ENCODE results near the gene CRIP2. TPM values are rescaled to one million over a fixed set of nuclear protein-coding genes. Genes with fewer than 3 reads are reported as not detected.
A peak's percentile ranks its signal among the peaks of the same experiment; 100 is the strongest.

Gene CRIP2
- total and polyA plus RNA-seq, 2 donors (not counting 3 experiments of a cell fraction or from before 2014, with no cell fraction given), result 322 to 954 TPM

DNA sequence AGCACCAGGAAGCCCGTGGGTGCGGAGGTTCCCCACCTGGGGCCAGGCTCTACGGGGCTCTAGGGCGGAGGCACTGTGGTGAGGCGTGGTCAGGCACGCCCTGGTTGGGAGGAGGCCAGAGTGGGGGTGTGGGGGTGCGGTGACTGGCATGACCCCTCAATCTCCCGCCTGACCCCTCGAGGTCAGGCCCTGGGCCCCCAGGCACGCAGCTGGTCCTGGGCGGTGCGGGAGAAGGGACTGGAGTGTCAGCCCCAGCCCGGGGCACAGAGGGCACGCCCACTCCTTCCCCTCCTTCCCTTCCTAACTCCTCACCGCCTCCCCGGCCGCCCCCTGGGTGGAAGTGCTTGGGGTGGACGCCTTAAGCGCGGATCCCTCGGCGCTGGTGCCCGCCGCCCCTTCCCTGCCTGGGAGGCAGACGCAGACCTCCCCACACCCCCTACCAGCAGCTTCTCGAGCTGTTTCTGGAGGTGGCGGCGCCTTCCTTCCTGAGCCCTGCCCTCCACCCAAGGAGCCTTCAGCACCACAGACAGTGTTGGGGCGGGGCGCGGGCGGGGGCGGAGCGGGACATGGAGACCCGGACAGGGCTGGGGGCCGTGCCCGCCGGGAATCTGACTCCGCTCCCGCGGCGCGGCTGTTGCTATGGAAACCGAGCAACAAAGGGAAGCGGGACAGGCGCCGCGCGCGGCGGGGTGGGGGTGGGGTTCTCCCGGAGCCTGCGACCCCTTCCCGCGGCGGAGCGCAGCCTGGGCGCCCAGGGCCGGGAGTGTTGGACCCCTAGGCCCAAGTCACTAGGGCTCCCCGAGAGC lies 741 bp upstream of the CRIP2 start:
- H3K9me1 ChIP-seq (replicated peaks; ENCODE audit: control insufficient read depth, extremely low read depth, insufficient read depth, low read length), result no peaks in the 10 kb centered on the region
- H3K27me3 ChIP-seq (ENCODE audit: control insufficient read depth in 2 of 2, insufficient read depth in 2 of 2, low read length in 2 of 2), result no peaks in the 10 kb centered on the region
- intact Hi-C loops (cut with micrococcal nuclease), result loop anchor here (1.0 to 2.0 kb wide), 5 partner anchors 8 to 277 kb away; partner anchors contain the start of gene TEX22
- peak overlapping the region; percentile 42 for H2AFZ ChIP-seq (ENCODE audit: low read depth, low read length)
- H3K9me3 ChIP-seq (replicated peaks; ENCODE audit: control insufficient read depth, insufficient read depth, low read length), result no peaks in the 10 kb centered on the region
- FAIRE-seq (peak; percentile 74), DNase-seq (ENCODE audit: low read depth, low spot score) (peak; percentile 91)
- peak overlapping the region; percentile 52 for H3K4me2 ChIP-seq (ENCODE audit: insufficient read depth, low read length)
- H3K27ac ChIP-seq (ENCODE audit: insufficient read depth, low read depth, low read length), result peak overlapping the region; percentile 90
- peak overlapping the region; percentile 88 for H3K9ac ChIP-seq (replicated peaks; ENCODE audit: extremely low read depth, insufficient read depth, low read length)
- peaks cover 10% of the 10 kb centered on the region for H3K79me2 ChIP-seq (ENCODE audit: control insufficient read depth, insufficient read depth, low read length)
- ChIA-PET CTCF (interaction anchor here (1.1 to 1.5 kb wide), 2 partner anchors 16 to 25 kb away, joined by 4 to 9 read pairs; no protein-coding TSS in a partner anchor), POLR2A (no interaction called here)
- BruUV-seq (replicated peaks), result no TSS peak
- H3K36me3 ChIP-seq (ENCODE audit: control insufficient read depth in 2 of 2, extremely low read depth in 1 of 2, insufficient read depth in 2 of 2, low read length in 2 of 2), result peaks cover 3 to 9% of the 10 kb centered on the region in 2 experiments
- no peaks in the 10 kb centered on the region for H4K20me1 ChIP-seq (replicated peaks; ENCODE audit: control insufficient read depth, extremely low read depth, insufficient read depth, low read length)
- H3K4me3 ChIP-seq (replicated peaks in 1 of 3; ENCODE audit: insufficient read depth in 1 of 3, low read depth in 1 of 3, low read length in 3 of 3), result peak overlapping the region; percentile 21 to 93 (median 34)
- TF ChIP-seq FOS (IDR thresholded peaks at IDR 0.05; ENCODE audit: borderline replicate concordance, insufficient read depth, low read length), result no peak
- TF ChIP-seq GATA2 (IDR thresholded peaks at IDR 0.05; ENCODE audit: insufficient read depth, insufficient read length, low read depth, low read length), result no peak
- TF ChIP-seq, protein P1, sequence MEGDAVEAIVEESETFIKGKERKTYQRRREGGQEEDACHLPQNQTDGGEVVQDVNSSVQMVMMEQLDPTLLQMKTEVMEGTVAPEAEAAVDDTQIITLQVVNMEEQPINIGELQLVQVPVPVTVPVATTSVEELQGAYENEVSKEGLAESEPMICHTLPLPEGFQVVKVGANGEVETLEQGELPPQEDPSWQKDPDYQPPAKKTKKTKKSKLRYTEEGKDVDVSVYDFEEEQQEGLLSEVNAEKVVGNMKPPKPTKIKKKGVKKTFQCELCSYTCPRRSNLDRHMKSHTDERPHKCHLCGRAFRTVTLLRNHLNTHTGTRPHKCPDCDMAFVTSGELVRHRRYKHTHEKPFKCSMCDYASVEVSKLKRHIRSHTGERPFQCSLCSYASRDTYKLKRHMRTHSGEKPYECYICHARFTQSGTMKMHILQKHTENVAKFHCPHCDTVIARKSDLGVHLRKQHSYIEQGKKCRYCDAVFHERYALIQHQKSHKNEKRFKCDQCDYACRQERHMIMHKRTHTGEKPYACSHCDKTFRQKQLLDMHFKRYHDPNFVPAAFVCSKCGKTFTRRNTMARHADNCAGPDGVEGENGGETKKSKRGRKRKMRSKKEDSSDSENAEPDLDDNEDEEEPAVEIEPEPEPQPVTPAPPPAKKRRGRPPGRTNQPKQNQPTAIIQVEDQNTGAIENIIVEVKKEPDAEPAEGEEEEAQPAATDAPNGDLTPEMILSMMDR (IDR thresholded peaks at IDR 0.05; ENCODE audit: extremely low read depth in 1 of 2, insufficient read depth in 1 of 2, low read depth in 1 of 2, low read length in 2 of 2), result no peak
- no peak for TF ChIP-seq MYC (IDR thresholded peaks at IDR 0.05; ENCODE audit: low read depth, low read length)
- TF ChIP-seq EZH2 (IDR thresholded peaks at IDR 0.05; ENCODE audit: borderline replicate concordance, low read depth, low read length, severe bottlenecking), result no peak
- no peak for TF ChIP-seq POLR2AphosphoS5 (IDR thresholded peaks at IDR 0.05; ENCODE audit: insufficient read depth, low read depth, low read length)
- TF ChIP-seq POLR2A (IDR thresholded peaks at IDR 0.05; ENCODE audit: low read depth, low read length), result no peak
- TF ChIP-seq, protein P2, sequence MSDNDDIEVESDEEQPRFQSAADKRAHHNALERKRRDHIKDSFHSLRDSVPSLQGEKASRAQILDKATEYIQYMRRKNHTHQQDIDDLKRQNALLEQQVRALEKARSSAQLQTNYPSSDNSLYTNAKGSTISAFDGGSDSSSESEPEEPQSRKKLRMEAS (IDR thresholded peaks at IDR 0.05; ENCODE audit: insufficient read depth, insufficient read length), result no peak
- TF ChIP-seq JUN (IDR thresholded peaks at IDR 0.05; ENCODE audit: borderline replicate concordance, insufficient read depth, insufficient read length, low read depth), result no peak
- dilution Hi-C loops (cut with MboI; ENCODE audit: extremely low pct_ligation_motif_present, low sequenced_read_pairs), result no loop called here
- H3K4me1 ChIP-seq (ENCODE audit: control insufficient read depth, extremely low read depth, insufficient read depth, low read length), result peaks cover 19% of the 10 kb centered on the region

Measured in endothelial cell of umbilical vein (primary cell).